LNCAP (cell line): ENCODE results near the gene KRTAP12-4.

Experiments used
- CTCF ChIP-seq: fragments of 450-650 bp; IDR thresholded peaks from 2 replicates; pipeline ENCODE4 v1.5.1; 2017; ENCODE audit warnings: mild to moderate bottlenecking

The KRTAP12-4 gene

GRCh38 chr21:44614161-44614631 lies 40.3 kb downstream of the KRTAP12-4 start:
- TF ChIP-seq CTCF: no peak

- no peak for TF ChIP-seq CTCF
Observed at GRCh38 chr21:44613386-44614155, 40.9 kb downstream of the KRTAP12-4 start.

GRCh38 chr21:44612669-44613229 lies 41.7 kb downstream of the KRTAP12-4 start:
- TF ChIP-seq CTCF: no peak

- no peak for TF ChIP-seq CTCF
Observed at GRCh38 chr21:44612029-44612486, 42.4 kb downstream of the KRTAP12-4 start, which contains the start of gene KRTAP10-8. Gene KRTAP10-8, plus strand, starts transcription at chr21:44612079. Its CDS starts 22 bp downstream, at chr21:44612101.

- TF ChIP-seq CTCF: no peak
Observed at GRCh38 chr21:44611551-44611950, 42.9 kb downstream of the KRTAP12-4 start.

GRCh38 chr21:44609193-44609592 lies 45.3 kb downstream of the KRTAP12-4 start:
- TF ChIP-seq CTCF: no peak

GRCh38 chr21:44606495-44606894 lies 48.0 kb downstream of the KRTAP12-4 start:
- no peak for TF ChIP-seq CTCF
